DMS 273 treated with DMSO at 0.1 percent for 48 hours (cell line): Measurements from ENCODE around the gene RAB34.

Experiments
- DNase-seq: peaks from one replicate; lab custom pipeline; 2025; lab: John Stamatoyannopoulos, UW

RAB34 gene

DNA sequence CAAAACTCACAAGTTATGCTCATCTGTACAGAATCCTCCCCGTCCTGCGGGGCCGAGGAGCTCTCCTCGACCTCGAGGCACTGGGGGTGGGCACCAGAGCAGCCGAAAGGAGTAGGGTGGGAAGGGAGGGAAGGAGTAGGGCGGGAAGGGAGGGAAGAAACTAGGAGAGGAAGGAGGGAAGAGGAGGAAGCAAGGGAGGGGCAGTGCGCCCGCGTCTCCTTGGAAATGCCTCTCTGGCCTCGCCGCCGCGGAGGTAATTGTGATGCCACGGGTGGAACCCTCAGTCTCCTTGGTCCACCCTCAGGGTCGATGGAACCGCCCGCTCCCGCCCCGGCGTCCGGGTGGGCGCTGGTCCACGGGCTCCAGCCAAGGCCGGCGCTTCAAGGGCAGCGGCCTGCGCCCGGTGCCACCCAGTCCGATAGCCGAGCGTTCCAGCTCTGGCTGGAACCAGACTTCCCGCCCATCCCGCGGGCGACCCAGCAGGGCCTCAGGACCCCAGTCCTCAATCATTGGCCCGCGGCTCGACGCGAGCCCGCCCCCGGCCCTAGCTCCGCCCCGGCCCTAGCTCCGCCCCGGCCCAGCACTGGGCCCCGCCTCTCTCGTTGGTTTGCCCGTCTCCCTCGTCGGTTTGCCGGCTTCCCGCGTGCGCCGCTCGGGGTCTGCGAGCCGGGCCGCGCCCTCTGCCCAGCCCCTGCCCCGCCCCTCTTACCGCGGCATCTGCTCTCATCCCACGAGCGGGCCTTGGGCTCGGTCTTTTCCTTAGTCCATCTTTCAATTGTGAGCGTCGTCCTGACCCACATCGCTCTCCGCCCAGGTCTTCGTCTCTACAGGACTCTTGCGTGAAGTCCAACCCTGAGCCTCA is 6.6 kb downstream of the RAB34 start:
- peak; percentile 77 for DNase-seq

DNA sequence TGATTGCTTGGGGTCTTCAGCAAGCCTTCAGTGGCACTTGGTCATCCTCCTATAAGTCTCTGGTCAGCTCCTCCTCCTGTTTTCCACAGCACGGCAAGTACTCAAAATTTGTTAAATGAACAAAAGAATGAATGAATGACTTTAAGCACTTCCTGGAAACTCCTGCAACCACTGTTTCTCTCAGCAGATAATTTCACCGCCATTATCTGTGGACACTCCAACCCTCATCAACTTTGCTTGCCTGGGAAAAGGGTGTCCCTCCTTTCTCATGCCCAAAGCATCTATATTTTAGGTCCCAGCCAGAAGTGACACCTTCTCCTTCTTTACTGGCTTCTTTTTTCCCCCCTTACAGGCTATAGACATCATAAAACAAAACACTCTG is 10.3 kb downstream of the RAB34 start:
- DNase-seq, result no peak

DNA sequence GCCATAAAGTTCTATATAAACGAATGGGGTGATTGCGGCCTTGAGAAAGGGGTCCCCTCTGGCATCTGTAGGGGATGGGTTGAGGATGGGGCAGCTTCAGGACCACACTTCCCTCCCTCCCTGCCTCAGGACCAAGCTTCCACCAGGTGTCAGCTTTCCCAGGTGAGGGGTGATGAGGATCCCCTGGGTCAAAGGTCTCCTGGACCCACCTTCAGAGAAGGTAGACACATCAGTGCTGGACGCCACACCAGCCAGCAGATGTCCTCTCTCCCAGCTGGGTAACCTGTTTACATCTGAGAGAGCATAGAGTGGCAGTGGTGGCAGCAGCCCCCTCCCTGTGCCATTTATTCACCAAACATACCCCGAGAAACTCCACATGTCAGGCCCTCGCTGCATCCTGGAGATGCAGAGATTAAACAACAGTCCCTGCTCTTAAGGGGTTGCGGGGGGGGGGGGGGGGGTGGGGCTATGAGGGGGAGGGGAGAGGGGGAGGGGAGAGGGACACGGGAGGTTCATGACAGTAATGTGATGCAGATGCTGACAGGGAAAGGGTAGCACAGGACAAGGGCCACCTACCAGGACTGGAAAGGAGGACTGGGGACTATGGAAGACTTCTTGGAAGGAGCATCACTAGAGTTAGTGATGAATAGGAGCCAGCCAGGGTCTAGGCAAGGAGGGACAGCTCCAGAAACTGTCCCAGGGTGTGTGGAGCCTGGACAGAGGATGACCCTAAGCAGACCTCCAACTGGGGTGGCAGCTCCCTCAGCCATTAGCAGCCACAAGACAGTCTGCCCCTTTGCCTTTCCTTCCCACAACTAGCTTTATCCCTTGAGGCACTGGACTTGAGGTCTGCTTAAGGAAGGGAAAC is 11.0 kb downstream of the RAB34 start:
- no peak for DNase-seq

GRCh38 chr17:28705728-28706334 is 11.8 kb downstream of the RAB34 start:
- no peak for DNase-seq

DNA sequence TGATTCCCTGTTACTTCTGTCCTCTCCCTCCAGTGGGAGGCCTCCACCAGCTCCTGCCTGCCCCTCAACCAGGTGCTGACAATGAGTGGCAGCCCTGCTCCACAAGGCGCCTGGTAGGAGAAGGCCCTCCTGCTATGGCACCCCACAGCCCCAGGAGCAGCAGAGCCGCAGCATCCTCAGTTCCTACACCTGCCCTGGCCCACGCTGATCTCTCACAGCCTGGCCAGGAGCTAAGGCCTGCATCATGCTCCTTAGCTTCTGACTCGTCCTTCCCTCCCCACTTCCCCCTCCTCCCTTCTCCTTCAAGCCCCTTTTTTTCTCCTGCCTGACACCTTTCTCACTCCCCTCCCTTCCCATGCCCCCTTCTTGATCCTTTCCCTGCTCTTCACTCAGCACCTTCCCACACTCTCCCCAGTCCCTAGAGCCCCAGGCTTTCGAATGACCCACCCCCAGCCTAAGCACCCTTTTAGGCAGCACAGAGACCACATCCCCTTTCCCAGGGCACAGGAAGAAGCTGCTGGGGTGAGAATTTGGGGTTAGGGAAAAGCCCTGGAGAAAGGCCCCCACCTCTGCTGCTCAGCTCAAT is 12.5 kb downstream of the RAB34 start:
- no peak for DNase-seq

- DNase-seq, result no peak
Measured at GRCh38 chr17:28704219-28704858, 13.3 kb downstream of the RAB34 start.

DNA sequence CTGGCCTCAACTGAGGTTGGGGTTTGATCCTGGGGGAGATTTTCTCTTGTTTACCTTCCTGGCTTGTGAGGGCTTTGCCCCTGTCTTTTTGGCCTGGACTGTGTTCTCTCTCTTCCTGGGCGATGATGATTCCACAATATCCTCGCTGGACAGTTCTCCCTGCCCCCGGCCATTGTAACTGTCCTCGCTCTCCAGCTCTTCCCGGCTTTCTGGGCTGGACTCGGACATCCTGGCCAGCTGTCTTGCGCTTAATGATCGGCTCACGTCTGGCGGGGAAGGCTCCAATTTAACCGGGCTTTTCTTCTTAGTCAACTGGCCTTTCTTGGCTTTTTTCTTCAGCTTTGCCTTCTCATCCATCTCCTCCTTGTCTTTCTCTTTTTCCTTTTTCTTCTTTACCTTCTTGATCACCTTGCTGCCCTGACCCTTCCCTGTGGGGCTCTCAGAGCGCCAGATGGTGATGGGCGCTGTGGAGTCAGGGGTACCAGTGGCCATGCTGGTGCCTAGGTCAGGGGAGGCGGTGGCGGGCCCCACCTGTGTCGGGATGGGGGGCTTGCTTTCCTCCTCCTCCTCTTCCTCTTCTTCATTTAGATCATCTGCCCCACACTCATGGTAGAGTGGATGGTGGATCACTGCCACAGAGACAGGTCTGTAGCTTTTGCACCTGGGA is 14.0 kb downstream of the RAB34 start:
- no peak for DNase-seq

DNA sequence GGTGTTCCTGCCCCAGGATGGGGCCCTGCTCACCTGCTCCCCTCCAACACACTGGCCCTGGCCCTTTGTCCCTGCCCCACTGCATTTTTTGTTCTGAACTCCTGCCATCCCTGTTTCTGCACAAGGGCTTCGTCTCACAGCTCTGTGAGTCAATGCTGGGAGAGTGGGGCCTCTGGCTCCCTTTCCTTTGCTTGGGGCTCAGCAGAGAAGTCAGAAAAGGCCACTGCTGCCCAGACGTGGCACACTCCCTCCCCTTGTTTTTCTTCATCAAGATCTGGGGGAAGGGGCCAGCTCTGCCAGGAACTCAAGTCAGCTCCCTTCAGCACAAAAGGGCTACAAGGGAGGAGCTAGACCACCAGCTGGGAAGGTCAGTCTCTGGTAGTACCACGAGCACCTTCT is 14.9 kb downstream of the RAB34 start:
- DNase-seq, result no peak

DNA sequence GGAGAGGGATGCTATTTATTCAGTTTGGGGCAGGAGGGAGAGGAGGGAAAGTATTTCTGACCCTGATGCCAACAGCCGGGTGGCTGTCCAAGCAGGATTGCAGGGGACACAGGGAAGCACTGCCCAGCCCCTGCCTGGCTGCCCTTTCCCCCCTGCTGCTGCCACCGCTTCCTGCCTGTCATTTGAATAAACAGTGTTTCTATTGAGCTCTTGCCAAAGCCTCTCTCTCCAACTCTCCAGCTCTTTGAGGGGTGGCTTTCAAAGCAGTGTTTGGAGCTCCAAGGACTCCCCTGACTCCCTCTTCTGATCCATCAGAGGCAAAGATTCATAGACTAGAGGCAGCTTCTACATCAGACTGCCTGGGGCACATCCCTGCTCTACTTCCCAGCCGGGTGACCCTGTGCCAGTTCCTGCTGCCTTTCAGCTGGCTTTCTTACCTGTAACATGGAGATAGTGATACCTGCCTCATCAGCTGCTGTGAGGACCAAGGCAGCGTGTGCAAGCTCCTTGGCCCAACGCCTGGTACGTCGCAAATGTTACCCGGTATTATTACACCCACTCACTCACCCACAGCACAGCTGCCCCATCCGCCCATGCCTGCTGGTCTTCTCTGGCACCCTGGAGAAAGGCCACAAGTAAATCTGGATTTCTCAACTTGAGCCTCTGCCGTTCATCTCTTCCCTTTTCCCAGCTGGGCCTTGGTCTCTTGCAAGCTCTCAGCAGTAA is 15.5 kb downstream of the RAB34 start:
- DNase-seq, result no peak

- no peak for DNase-seq
Measured at GRCh38 chr17:28700830-28701492, 16.7 kb downstream of the RAB34 start.

DNA sequence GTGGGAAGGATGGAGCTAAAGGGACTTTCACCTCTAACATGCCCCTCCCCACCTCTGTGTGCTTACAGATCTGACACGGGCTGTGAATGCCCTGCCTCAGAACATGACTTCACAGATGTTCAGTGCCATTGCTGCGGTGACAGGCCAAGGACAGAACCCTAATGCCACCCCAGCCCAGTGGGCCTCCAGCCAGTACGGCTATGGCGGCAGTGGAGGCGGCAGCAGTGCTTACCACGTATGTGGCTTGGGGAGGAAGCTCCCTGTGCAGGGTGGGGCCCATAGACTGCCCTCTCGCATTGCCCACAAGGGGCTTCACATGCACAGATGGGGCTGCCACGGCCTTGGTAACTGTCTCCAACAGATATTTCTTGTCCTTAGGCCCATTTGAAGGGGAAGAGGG is 17.4 kb downstream of the RAB34 start:
- DNase-seq, result no peak

- no peak for DNase-seq
Measured at GRCh38 chr17:28698253-28698941, 19.3 kb downstream of the RAB34 start.

- no peak for DNase-seq
Measured at GRCh38 chr17:28693869-28694268, 23.8 kb downstream of the RAB34 start.

DNA sequence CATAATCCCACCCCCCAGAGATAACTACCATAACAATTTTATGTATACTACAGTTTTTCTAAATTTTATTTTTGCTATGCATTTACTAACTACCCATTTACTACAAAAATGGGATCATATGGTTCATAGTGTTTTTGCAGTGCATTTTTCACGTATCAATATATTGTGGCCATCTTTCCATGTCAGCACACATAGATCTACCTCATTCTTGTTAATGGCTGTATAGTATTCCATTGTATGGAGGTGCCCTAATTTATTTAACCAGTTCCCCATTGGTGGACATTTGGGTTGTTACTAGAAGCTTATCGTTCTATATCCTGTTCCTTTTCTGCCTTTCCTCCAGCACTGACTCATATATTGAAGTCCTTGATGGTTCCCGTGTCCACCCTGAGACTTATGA is 28.7 kb downstream of the RAB34 start:
- DNase-seq, result no peak

DNA sequence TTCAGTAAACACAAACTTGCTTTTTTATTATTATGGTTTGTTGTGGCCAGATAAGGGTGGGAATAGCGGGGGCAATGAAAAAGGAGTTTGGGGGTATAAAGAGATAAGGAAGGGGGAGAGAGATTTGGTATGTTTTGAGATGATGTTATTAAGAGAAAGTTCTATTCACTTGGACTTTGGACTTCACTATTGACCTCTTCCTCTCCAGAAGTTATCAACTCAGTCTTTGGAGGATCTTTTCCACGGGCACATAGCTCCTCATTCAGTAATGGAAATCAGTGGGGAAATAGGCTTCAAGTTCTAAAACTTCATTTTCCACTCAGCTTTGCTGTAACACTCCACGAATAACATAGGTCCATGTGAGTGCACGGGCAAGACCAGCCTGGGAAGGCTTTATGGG is 29.2 kb downstream of the RAB34 start:
- no peak for DNase-seq

GRCh38 chr17:28686296-28686695 is 31.4 kb downstream of the RAB34 start:
- no peak for DNase-seq

DNA sequence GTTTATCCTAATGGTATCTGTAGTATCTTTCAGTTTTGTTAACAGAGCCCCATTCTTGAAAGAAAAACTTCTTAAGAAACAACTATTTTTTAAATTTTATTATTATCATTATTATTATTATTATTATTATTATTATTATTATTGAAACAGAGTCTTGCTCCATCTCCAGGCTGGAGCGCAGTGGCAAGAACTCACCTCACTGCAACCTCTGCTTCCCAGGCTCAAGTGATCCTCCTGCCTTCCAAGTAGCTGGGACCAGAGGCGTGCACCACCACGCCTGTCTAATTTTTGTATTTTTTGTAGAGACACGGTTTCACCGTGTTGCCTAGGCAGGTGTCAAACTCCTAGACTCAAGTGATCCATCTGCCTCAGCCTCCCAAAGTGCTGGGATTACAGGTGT is 32.3 kb downstream of the RAB34 start:
- DNase-seq, result no peak

DNA sequence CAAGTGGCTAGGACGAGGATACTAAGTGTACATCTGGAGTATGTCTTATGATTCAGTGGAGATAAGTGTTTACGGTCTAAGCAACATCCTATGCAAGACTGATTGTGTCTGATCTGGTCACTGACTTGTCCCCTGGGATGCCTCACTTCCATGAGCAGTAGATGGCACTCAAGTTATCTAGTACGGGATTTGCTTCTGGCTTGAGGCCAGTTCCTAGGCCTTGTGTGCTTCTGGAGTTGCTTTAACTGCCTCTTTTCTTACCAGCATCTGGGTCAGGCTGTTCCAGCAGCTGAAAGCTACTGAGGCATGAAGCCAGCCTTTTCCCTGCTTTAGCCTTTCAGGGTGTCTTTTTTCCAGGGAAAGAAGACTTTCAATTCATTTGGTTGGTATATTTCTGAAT is 32.7 kb downstream of the RAB34 start:
- DNase-seq, result peak; percentile 69

GRCh38 chr17:28682655-28683054 is 35.0 kb downstream of the RAB34 start:
- DNase-seq, result no peak

- DNase-seq, result no peak
Measured at GRCh38 chr17:28675980-28676379, 41.7 kb downstream of the RAB34 start.
